Mucosa of gallbladder (tissue), 1 donor: ENCODE results near the gene MCM5. TPM values are rescaled to one million over a fixed set of nuclear protein-coding genes. Genes with fewer than 3 reads are reported as not detected.
A peak's percentile ranks its signal among the peaks of the same experiment; 100 is the strongest.

Experiments used
- DNase-seq: peaks from one replicate; pipeline ENCODE4 v3.0.0-alpha.2; 2020; ENCODE audit warnings: low spot score
- total RNA-seq: library from RNA; stranded (reverse); gene quantifications from one replicate; pipeline ENCODE4 v1.2.1, GENCODE V29; 2021
- donor health status: DM: no; HTN: no; CAD: no.

Gene MCM5
- total RNA-seq, 1 donor from 2014 or later, result 25.4 TPM

DNA sequence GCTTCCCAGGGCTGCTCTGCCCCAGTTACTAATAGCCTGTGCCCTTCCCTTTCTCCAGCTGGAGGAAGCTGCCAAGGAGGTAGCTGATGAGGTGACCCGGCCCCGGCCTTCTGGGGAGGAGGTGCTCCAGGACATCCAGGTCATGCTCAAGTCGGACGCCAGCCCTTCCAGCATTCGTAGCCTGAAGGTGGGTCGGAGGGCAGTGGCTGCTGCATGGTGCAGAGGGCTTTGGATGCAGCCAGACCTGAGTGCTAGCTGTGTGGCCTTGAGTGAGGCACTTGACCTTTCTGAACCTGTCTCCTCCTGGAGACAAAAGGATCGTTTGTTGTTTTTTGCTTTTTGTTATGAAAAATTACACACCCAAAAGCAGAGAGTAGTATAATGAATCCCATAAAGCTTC is 3.4 kb downstream of the MCM5 start:
- no peak for DNase-seq

DNA sequence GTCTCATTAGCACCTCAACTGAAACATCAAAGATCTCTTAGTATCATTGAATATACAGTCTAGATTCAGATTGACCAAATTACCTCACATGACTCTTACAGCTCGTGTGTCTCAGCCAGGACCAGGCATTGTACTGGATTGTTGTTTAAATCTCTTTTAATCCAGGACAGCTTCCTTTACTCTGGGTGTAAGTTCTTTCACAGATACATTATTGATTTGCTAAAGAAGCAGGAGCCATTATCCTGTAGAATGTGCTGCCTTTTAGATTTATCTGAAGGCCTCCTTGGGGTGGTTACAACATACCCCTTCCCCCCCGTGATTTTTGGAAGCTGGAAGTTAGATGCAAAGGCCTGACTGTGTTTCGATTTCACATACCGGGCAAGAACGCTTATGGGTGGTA is 4.2 kb downstream of the MCM5 start:
- no peak for DNase-seq

- no peak for DNase-seq
These were observed 6.5 kb downstream of the MCM5 start for GRCh38 chr22:35406443-35406842.

- DNase-seq, result no peak
These were observed 7.4 kb downstream of the MCM5 start for GRCh38 chr22:35407362-35407761.

DNA sequence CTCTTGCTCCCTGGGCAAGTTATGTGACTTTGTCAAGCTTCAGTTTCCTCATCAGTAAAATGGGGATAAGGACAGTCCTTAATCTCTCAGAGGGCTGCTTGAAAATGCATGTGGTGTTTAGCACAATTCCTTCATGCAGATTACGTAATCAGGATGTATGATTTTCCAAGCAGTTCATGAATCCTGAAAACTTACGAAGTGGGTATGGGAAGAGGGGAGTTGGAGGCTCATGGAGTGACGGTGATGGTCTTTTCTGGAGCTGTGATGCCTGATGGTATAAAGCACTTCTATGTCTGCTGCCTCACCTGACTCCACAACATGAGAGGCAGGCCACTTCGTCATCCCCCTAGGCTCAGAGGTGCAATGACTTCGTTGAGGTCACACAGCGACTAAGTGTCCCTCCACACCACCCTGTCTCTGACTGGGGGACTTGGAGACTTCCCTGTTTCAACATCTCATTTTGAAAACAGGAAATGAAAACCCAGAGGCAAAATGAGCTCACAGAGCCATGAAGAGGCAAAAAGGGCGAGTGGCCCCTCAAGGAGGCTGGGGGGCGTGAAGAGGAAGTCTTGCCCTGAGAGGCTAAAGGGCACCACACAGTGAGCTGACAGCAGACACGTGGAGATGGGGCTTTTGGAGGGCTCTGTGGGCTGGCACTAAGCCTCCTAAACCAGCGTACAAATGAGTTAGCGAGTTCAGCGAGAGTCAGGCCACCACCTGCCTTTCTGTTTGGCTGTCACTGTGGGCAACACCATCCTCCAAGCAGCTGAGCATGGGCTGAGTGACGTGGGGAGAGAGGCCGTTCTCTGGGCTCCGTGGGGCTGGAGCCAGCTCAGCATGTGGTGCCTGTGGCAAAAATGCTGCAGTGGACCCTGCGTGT is 10.1 kb downstream of the MCM5 start:
- DNase-seq, result peak; percentile 26

- DNase-seq, result no peak
These were observed 10.7 kb downstream of the MCM5 start for GRCh38 chr22:35410663-35411034.

DNA sequence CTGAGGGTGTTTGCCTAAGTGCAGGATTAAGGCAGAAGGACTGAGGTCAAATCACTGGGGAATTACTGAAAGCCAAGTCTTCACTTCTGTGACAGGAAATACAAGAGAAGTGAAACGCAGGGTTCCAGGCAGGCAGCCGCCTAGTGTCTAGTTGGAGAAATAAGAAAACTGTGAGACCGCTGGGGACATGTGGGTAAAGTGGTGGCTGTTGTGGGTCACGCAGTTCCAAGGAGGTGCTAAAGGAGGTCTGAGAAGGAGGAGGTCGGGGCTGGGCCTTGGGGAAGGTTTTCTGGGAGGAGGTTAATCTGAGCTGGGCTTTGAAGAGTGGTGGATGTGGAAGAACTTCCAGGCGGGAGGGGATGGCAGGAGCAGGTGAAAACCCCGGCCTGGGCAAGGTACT is 11.2 kb downstream of the MCM5 start:
- DNase-seq, result no peak

DNA sequence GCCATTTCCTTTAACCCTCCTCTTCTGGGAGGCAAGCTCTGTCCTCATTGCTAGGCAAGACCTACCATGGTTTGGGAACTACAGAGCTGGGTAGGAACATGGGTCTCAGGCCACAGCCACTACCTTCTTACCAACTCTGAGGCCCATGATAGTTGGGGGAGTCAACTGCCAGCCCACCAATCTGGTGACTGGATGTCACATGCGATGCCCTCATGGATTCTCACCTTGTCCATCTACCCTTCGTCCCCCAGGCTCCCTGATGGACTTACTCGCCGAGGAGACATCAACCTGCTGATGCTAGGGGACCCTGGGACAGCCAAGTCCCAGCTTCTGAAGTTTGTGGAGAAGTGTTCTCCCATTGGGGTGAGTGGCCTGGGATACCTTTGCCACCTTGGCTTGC is 13.7 kb downstream of the MCM5 start:
- no peak for DNase-seq

DNA sequence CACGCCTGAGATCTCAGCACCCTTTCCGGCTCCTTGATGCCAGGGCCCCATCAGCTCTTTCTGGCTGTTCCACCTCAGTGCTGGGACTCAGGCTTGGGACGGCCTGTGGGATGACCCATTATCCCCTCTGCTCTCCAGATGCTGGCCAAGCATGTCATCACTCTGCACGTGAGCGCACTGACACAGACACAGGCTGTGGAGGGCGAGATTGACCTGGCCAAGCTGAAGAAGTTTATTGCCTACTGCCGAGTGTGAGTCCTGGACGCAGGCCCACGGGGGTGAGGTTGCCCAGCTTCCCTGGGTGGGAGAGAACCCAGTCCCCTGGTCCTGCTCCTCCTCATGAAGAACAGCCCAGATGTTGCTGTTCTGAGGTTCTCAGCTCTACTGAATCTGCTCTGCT is 17.7 kb downstream of the MCM5 start:
- DNase-seq, result no peak

GRCh38 chr22:35418088-35418487 is 18.1 kb downstream of the MCM5 start:
- no peak for DNase-seq

DNA sequence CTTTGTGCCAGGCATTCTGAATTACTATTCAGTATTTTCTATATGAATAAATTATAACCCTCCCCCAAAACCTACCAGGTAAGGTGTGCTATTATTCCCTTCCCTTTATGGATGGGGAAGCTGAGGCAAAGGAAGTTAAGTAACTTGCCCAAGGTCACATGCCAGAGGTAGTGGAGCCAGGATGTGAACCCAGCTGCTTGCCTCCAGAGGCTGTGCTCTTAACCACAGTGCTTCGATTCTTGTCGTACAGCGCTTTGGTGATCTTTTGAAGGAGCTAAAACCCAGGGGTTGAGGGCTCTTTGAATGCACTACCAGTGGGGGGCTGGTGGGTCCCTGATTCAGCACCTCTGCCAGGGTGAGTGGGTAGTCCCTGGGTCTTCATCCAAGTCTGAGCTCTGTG is 18.8 kb downstream of the MCM5 start:
- DNase-seq, result no peak

- no peak for DNase-seq
These were observed 19.8 kb downstream of the MCM5 start for GRCh38 chr22:35419756-35420155.

DNA sequence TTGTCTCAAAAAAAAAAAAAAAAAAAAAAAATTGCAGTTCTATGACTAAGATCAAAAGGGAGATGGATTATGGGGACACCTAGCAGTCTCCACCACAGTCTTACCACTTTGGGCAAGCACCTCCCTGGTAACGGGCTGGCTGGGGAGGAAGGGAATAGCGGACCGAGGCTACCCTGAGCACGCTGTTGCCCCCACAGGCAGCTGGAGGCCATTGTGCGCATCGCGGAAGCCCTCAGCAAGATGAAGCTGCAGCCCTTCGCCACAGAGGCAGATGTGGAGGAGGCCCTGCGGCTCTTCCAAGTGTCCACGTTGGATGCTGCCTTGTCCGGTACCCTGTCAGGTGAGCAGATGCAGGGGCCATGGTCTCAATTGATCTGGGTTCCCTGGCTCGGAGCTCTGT is 21.2 kb downstream of the MCM5 start:
- no peak for DNase-seq

GRCh38 chr22:35422145-35422544 is 22.2 kb downstream of the MCM5 start:
- no peak for DNase-seq

GRCh38 chr22:35422936-35423335 is 23.0 kb downstream of the MCM5 start:
- no peak for DNase-seq

DNA sequence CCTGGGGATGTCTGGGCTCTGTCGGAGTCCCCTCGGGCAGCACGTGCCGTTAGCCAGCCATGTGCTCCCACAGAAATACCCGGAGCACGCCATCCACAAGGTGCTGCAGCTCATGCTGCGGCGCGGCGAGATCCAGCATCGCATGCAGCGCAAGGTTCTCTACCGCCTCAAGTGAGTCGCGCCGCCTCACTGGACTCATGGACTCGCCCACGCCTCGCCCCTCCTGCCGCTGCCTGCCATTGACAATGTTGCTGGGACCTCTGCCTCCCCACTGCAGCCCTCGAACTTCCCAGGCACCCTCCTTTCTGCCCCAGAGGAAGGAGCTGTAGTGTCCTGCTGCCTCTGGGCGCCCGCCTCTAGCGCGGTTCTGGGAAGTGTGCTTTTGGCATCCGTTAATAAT is 24.1 kb downstream of the MCM5 start:
- DNase-seq, result no peak

DNA sequence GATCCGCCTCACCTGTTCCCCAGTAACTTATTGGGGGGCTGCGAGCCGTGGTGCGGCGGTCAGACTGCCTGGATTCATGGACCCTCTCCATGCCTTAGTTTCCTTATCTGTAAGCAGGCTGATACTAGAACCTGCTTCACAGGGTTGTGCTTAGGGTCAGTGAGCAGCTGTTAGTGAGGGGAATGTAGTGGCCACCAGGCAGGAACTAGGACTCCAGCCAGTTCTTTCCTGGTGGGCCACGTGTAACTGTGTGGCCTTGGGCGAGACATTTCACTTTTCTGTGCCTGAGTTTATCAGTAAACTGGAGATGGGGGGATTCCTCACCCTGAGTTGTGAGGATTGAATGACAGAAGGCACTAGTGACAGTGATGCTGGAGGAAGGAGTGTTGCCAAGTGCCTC is 24.8 kb downstream of the MCM5 start:
- no peak for DNase-seq

GRCh38 chr22:35425546-35425945 is 25.6 kb downstream of the MCM5 start:
- DNase-seq, result no peak

- DNase-seq, result no peak
These were observed 26.2 kb downstream of the MCM5 start for GRCh38 chr22:35425971-35426800.

GRCh38 chr22:35426801-35427140 is 26.8 kb downstream of the MCM5 start:
- DNase-seq, result no peak

- peak; percentile 85 for DNase-seq
These were observed 31.0 kb downstream of the MCM5 start for GRCh38 chr22:35430897-35431322.

DNA sequence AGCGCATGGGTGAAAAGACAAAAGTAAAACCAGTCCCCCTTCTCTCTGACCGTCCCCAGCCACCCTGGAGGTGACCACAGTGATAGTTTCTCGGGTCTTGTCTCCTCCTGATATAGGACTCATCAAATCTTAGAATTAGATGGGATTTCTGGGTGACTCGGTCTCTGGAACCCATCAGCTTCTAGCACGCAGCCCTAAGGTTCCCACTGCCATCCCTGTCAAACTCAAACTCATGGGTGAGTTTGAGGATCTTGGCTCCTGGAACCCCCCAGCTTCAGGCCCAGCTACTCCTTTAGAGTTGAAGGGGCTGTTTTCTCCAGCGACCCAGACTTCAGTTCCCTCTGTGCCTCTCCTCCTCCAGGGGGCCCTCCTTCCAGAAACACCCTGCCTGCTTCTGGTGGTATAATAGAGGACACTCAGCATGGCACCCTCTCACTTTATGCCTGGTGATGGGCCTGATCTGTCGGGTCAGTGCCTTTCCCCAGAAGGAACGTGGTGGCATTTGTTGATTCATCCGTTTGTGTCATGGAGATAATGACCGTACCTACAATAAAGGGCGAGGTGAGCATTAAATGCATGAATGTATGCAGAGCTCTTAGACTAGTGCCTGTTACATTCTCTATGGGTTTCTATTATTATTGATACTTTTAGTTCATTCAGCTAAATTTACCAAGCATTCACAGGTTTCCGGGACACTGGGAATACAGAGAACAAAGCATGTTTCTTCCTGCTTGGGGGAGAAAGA is 31.7 kb downstream of the MCM5 start:
- DNase-seq, result no peak
